ENCODE data around the gene WNK3.
"Not testable (repeated sequence)": the region's sequence is repeated elsewhere in the genome, so short reads cannot be mapped to it uniquely, and the experiment has no call there.

The WNK3 gene

GRCh38 chrX:54357414-54358377 is at the start of gene WNK3:
Gene WNK3 (minus strand): TSS chrX:54358046.
- DNase-seq, result peak; percentile 27

GRCh38 chrX:54407266-54407665 is 49.4 kb upstream of the WNK3 start:
- DNase-seq, result no peak

DNA sequence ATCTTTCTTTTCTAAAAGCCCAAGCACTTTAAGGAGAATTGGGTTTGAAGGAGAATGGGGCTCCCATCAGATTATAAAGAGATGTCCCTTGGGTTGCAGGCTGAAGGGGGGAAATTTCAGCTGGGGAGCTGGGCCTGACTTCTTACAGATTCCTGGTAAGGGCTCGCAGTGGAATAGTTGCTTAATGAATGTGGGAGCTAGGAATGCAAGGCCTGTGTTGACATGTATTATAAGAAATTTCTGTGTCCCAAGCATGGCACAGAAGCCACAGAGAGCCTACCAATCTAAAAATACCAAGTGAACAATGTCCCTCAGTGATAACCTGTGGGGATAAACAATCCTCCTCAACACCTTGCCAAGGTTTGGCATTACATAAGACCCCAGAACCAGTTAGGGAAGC is 39.3 kb upstream of the WNK3 start:
- no peak for DNase-seq

- no peak for DNase-seq
Observed at GRCh38 chrX:54386314-54386713, 28.5 kb upstream of the WNK3 start.

GRCh38 chrX:54384661-54385060 is 26.8 kb upstream of the WNK3 start:
- DNase-seq, result not testable (repeated sequence)

GRCh38 chrX:54359408-54359807 is 1.6 kb upstream of the WNK3 start:
- DNase-seq, result no peak

DNA sequence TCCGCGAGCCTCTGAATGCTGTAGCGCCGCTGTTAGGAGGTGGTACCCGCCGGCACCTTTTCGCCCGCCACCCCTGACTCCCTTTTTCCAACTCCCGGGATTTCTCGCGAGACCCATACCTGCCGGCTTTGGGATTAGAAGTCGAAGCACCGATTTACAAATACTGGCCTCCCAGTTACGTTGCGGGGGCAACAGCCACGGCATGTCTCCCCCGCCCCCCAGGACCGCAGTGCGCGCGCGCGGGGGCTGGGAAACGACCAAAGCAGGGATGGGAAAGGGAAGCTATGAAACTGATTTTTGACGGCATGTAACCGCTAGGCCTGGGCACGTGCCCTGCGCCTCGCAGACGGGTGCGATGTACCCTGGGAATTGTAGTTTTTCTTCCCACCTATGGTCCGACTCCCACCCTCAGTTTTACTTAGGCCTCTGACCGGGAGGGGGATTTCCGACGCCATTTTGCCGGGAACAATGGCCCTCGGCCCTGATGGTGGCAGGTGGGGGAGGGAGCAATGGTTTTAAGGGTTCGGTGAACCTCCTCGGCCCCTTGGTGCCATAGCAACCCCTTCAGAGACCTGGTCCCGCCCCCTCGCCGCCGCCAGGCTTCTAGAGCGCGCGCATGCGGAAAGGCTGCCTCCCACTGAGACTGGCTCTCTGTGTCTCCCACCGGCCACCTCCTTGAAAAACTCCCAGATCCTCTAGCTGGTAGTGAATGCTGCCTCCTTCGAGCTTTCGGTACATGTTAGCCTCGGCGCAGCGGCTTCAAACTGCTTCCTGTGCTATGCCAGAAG is 772 bp upstream of the WNK3 start:
- DNase-seq, result peak; percentile 17

GRCh38 chrX:54352677-54353076 is 5.2 kb downstream of the WNK3 start:
- no peak for DNase-seq

DNA sequence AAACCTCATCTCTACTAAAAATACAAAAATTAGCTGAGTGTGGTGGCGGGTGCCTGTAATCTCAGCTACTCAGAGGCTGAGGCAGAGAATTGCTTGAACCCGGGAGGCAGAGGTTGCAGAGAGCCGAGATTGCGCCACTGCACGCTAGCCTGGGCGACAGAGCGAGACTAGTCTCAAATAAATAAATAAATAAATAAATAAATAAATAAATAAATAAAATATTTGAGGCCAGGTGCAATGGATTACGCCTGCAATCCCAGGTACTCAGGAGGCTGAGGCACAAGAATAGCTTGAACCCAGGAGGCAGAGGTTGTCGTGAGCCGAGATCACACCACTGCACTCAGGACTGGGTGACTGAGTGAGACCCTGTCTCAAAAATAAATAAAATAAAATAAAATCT is 20.5 kb downstream of the WNK3 start:
- not testable (repeated sequence) for DNase-seq

GRCh38 chrX:54325077-54325476 is 32.8 kb downstream of the WNK3 start:
- DNase-seq, result no peak

- no peak for DNase-seq
Observed at GRCh38 chrX:54320067-54320466, 37.8 kb downstream of the WNK3 start.

DNA sequence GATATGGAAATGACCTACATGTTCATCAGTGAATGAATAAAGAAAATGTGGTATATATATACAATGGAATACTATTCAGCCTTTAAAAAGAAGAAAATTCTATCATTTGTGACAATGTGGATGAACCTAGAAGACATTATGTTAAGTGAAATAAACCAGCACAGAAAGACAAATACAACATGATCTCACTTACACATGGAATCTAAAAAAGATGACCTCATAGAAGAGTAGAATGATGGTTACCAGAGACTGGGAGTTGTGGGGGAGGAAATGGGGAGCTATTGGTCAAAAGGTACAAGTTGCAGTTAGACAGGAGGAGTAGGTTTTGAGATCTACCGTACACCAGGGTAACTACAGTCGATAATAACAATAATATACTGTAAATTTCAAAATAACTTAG is 51.5 kb downstream of the WNK3 start:
- no peak for DNase-seq

DNA sequence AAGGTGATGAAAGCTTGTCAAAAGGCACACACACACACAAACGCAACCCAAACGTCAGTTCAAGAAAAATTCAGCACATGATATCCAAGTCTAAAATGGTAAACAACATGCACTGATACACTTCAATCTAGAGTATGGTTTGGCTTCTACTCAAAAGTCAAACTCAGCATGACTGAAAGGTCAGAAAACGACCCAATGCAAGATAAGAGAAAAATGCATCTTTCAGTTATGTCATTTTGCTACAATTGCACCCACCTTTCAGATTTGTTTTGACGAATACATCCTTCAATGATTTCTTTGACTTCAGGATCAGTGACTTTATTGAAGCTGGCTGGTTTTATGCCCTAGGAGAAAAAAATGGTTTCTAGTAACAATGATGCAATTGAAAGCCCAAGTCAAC is 56.3 kb downstream of the WNK3 start:
- DNase-seq, result no peak

DNA sequence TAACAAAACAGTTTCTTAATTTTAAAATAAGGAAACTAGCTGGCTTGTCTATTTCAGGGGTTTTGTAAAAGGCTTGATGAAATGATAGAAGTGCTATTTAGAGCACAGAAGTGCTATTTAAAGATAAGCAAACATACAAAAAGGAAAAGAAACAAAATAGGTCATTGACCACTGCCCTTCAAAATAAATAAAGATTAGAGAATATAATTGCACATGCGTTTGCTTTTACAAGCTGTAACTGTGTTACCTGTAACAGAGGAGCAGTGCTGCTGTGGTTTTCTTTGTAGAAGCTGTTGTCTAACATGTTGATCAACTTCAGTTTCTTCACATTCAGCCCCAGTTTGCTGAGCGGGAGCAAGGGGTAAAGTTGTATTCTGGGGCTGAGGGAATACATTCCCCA is 63.5 kb downstream of the WNK3 start:
- no peak for DNase-seq

- DNase-seq, result no peak
Observed at GRCh38 chrX:54292755-54293154, 65.1 kb downstream of the WNK3 start.

- DNase-seq, result no peak
Observed at GRCh38 chrX:54291758-54292157, 66.1 kb downstream of the WNK3 start.

- DNase-seq, result no peak
Observed at GRCh38 chrX:54288968-54289367, 68.9 kb downstream of the WNK3 start.

DNA sequence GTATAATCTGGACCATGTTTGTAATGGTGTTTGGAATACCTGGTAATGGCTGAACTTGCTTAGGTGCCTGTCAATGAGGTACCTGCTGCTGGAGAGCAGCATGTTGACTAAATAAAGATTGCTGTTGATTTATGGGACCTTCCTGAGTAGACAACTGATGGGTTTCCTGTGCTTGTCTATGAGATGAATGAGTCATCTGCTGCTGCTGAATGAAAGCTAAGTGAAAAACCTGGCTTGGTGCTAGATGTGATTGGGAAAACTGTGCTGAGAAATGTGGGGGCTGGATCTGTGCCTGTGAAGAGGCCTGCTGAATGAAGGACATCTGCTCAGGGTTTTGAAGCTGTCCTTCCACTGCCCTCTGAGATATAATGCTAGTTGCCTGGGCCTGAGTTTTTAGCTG is 69.6 kb downstream of the WNK3 start:
- DNase-seq, result no peak

GRCh38 chrX:54281676-54282075 is 76.2 kb downstream of the WNK3 start:
- no peak for DNase-seq

GRCh38 chrX:54280466-54280865 is 77.4 kb downstream of the WNK3 start:
- DNase-seq, result no peak

DNA sequence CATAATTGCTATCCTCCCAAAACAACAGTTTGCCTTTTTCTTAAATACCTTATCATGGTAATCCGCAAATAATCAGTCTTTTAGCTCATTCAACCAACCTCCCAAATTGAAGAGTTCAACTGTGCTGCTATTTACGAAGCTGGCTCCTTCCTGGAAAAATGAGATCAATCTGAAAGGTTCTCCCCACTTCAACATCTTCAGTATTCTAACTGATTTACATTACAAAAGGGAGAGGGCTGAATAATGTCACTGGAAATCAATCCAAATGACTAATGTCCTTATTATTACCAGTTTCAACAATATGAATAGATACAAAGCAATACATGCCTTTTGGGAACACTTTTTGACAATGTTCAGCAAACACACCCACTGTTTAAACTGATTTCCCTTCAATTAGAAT is 86.2 kb downstream of the WNK3 start:
- DNase-seq, result no peak

- no peak for DNase-seq
Observed at GRCh38 chrX:54248309-54248708, 109.5 kb downstream of the WNK3 start.

DNA sequence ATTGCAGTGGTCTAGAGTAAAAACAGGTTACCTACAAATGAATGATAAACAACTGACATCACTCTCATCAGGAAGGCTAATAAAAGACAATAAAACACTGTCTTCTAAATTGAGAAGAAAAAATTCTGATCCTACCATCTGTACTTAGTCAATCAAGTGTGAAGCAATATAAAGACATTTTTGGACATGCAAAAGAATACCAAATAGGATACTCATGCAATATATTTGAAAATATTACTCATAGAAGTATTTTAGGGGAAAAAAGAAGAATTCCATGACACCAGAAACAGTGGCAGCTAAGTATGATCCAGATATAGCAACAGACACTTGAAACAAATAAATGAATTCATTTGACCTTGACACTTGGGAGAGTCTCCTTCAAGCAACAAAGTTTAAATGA is 111.0 kb downstream of the WNK3 start:
- DNase-seq, result no peak

DNA sequence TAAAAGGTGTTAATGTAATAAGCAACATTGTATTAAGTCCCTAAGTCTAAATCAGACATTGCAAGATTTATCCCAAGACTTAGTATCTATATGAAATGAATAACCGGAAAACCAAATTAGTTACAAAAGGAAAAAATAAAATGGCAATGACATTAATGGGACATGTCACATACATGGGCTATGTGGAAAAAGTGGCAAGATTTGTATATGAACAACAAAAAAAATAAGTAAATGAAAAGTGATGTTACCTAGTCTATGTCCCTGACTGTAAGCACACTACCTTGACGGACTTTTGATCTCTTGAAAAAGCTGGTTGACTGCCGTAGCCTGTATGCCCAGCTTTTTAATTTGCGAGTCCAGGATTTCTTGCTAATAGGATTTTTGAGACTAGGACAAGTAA is 119.3 kb downstream of the WNK3 start:
- no peak for DNase-seq
